Measurements from ENCODE around the gene CES1.
"Not testable (repeated sequence)": the region's sequence is repeated elsewhere in the genome, so short reads cannot be mapped to it uniquely, and the experiment has no call there.

Gene CES1

GRCh38 chr16:55756963-55757362 lies 75.9 kb downstream of the CES1 start:
- TF ChIP-seq CTCF (IDR thresholded peaks at IDR 0.05): no peak
- H3K36me3 ChIP-seq: no peaks in the 10 kb centered on the region
- H3K27ac ChIP-seq: peak overlapping the region; percentile 27
- peaks cover 0 to 27% of the 10 kb centered on the region in 2 experiments for H3K4me1 ChIP-seq (ENCODE audit: control insufficient read depth in 1 of 2, insufficient read depth in 1 of 2, low read depth in 1 of 2, low read length in 1 of 2)
- H3K27me3 ChIP-seq: peaks cover 22% of the 10 kb centered on the region
- no peak overlapping the region for H3K4me3 ChIP-seq (ENCODE audit: low read depth in 1 of 2, low read length in 1 of 2)
- peaks cover 9% of the 10 kb centered on the region for H3K9me3 ChIP-seq

- TF ChIP-seq CTCF (IDR thresholded peaks at IDR 0.05): no peak
- Histone ChIP-seq H3K27ac (peak overlapping the region; percentile 74), H3K27me3 (peaks cover 1% of the 10 kb centered on the region), H3K9me3 (peaks cover 9% of the 10 kb centered on the region), H3K4me1 (ENCODE audit: control insufficient read depth in 1 of 2, insufficient read depth in 1 of 2, low read depth in 1 of 2, low read length in 1 of 2) (peaks cover 0 to 27% of the 10 kb centered on the region in 2 experiments), H3K36me3 (no peaks in the 10 kb centered on the region), H3K4me3 (ENCODE audit: low read depth in 1 of 2, low read length in 1 of 2) (no peak overlapping the region)
These were observed 78.8 kb downstream of the CES1 start for GRCh38 chr16:55754056-55754455.

GRCh38 chr16:55753145-55753631 lies 79.7 kb downstream of the CES1 start:
- Histone ChIP-seq H3K4me1 (ENCODE audit: control insufficient read depth in 1 of 2, insufficient read depth in 1 of 2, low read depth in 1 of 2, low read length in 1 of 2) (peaks cover 0 to 27% of the 10 kb centered on the region in 2 experiments), H3K27ac (peak overlapping the region; percentile 74)
- H3K36me3 ChIP-seq; H3K9me3 ChIP-seq; H3K4me3 ChIP-seq (ENCODE audit: low read depth in 1 of 2, low read length in 1 of 2); H3K27me3 ChIP-seq: not testable (repeated sequence)

All from neutrophil (primary cell).